Right ventricle myocardium inferior (tissue), 1 donor: ENCODE measurements around the gene HOXC11. TPM values are rescaled to one million over a fixed set of nuclear protein-coding genes. Genes with fewer than 3 reads are reported as not detected.

Experiments
- ATAC-seq: fragments of 200-7000 bp; cut with Tn5 transposase; one replicate; pipeline ENCODE4 v1.9.1; 2020; ENCODE audit warnings: mild to moderate bottlenecking, moderate library complexity
- DNase-seq: peaks from one replicate; pipeline ENCODE4 v3.0.0; 2021; ENCODE audit errors: missing footprints
- intact Hi-C: fragments of 100-400 bp; cut with DNase I; formaldehyde crosslinking; loops from one replicate; pipeline ENCODE4 v1.11.0; 2022
- total RNA-seq: library from RNA; stranded (reverse); fragmentation: NEBNext Ultra II Directional; extraction: Animal tissue kit (Norgen Biotek cat#: 25700); gene quantifications from one replicate; pipeline ENCODE4 v1.2.1, GENCODE V29; 2021
- donor health status: DM: no; HTN: yes; CAD: no; lungs with severe emphysema.

The HOXC11 gene
- total RNA-seq, 1 donor from 2014 or later, result not detected

- no peak for DNase-seq
- intact Hi-C loops, result no loop called here
- ATAC-seq, result no peak
Measured at GRCh38 chr12:54012631-54013409, 39.9 kb downstream of the HOXC11 start.

GRCh38 chr12:54014377-54015017 lies 41.6 kb downstream of the HOXC11 start:
- ATAC-seq (no peak), DNase-seq (no peak)
- intact Hi-C loops, result no loop called here

- no peak for ATAC-seq
- DNase-seq, result no peak
- intact Hi-C loops, result no loop called here
Measured at GRCh38 chr12:54015018-54015931, 42.3 kb downstream of the HOXC11 start.

DNA sequence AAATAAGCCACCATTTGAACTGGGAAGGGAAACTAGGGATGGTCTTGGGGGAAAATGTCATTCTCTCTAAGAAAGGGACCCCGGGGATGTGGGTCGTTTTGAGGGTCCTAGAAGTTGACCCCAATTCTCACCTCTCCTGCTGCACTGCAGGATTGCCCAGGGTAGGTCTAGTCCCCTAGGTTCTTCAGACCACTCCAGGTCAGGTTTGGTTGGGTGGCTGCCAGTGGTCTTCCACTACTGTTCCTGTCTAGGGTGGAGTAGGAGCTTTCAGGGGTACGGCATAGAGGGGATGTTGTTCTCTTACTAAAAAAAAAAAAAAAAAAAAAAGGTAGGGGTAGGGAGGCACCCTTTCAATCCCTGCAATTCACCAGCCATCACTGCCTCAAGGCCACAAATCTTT lies 43.1 kb downstream of the HOXC11 start:
- ATAC-seq, result no peak
- intact Hi-C loops, result no loop called here
- no peak for DNase-seq

DNA sequence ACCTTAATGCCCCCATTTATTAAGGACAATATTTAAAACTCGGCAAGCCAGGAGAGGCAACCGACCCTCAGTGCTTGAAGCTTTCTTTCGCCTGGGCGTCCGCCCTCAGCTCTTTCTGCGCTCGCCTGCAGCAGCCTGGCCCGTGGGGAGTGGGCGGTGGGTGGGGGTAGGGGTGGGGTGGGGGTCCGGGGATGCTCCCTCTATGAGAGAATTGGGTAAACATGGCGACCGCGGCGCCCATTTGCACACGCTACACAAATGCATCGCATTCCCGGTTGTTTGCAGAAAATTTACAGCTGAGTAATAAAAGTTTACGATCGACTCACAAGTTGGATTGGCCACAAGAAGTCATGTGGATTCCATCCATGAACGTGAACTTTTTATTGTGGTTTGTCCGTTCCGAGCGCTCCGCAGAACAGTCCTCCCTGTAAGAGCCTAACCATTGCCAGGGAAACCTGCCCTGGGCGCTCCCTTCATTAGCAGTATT lies 43.6 kb downstream of the HOXC11 start:
- no peak for DNase-seq

DNA sequence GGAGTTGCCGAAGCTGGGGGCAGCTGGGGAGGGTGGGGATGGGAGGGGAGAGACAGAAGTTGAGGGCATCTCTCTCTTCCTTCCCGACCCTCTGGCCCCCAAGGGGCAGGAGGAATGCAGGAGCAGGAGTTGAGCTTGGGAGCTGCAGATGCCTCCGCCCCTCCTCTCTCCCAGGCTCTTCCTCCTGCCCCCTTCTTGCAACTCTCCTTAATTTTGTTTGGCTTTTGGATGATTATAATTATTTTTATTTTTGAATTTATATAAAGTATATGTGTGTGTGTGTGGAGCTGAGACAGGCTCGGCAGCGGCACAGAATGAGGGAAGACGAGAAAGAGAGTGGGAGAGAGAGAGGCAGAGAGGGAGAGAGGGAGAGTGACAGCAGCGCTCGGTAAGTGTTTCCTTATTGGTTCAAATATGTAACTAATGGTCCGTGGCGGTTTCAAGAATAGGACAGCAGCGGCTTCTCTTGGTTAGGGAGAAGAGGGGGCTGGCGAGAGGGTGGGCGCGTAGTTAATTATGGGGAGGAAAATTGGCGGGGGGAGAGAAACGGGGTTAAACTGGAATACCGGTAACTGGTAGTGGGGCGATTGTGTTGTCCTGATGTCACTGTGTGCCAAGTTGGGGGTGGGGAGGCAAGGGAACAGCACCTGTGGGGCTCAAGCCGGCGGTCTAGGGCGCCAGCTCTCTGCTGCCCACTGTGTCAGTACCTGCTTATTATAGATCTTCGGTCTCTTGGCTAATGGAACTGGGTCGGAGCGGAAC lies 44.3 kb downstream of the HOXC11 start:
- DNase-seq, result no peak
- peak; percentile 37 for ATAC-seq
- intact Hi-C loops, result no loop called here

More for the DNA sequence above, 43.6 kb downstream of the HOXC11 start:
- intact Hi-C loops, result no loop called here
- no peak for ATAC-seq

DNA sequence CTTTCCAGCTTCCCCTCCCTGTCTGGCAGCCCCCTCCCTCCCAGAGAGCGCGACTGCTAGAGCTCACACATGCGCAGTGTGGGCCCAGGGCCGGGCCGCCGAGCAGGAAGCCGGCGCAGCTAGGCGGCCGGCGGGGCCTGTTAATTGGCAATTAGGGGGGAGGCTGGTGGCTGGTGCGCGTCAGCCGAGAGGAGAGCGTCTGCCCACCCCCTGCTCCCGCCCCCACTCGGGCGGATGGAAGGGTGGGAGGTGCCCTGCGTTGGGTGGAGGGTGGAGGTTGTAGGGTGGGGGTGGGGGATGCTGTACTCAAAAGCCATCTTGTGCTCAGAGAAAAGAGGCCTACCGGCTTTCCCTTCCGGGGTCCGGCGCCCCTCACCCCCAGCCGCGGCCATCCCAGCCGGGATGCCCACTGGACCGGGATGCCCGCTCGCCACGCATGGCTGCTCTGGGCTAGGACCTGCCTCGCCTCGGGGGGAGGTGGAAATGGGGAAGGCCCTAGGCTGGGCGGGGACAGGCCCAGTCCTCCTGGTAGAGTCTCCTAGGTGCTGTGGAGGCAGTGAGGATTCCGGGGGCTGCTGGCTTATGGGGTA lies 45.0 kb downstream of the HOXC11 start:
- peak; percentile 82 for DNase-seq
- intact Hi-C loops, result no loop called here
- ATAC-seq, result peak; percentile 82

DNA sequence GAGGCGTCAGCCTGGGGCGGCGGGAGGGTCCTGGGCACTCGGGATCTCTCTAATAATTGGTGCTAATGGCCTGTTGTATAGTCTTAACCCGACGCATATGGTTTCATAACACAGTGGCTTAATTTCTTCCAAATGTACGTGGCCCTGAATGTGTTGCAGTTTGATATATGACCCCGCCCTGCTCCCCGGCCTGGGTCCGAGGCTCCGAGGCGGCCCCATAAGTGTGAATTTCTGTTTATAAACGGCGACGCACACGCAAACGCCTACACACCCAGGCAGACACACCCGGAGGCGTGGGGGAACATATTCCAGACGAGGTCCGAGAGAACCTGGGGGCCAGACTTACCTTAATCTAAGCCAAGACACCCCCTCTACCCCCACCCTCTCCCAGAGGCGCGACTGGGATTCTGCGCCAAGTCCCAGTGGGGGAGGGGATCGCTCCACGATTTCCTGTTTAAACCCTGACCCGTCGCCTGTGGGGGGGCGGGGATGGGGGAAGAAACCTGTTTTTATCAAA lies 45.6 kb downstream of the HOXC11 start:
- ATAC-seq, result no peak
- no peak for DNase-seq
- intact Hi-C loops, result no loop called here

DNA sequence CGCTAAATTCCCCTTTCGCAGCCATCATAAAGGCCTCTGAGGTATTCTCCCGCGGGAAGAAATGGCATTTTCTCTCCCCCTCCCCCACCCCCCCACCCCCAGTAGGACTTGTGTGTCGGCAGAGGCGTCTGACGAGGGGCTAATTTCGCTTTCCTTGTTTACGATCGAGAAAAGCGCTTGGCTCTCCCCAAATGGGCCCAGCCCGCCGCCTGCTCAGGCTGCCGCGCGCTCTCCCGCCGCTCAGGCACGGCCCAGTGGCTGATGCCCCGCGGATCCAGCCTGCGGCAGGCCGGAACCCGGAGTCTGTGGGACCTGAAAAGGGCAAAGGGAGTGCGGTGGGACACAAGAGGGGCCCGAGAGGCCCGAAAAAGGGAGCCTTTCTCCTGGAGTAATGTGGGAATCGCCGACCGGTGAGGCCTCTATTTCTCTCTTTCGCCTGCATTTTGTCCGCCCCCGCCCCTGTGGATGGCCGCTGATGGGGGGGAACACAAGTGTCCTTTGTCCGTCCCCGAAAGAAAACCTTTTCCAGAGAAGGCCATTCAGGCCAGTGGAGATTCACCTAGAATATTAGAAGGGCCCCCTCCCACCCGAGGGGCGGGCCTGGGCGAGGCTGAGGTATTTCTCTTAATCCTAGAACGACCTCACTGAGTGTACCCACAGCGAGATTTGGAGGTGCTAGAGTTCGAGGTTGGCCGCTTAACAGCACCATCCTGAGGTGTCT lies 46.3 kb downstream of the HOXC11 start:
- ATAC-seq (no peak), DNase-seq (no peak)
- intact Hi-C loops, result no loop called here

DNA sequence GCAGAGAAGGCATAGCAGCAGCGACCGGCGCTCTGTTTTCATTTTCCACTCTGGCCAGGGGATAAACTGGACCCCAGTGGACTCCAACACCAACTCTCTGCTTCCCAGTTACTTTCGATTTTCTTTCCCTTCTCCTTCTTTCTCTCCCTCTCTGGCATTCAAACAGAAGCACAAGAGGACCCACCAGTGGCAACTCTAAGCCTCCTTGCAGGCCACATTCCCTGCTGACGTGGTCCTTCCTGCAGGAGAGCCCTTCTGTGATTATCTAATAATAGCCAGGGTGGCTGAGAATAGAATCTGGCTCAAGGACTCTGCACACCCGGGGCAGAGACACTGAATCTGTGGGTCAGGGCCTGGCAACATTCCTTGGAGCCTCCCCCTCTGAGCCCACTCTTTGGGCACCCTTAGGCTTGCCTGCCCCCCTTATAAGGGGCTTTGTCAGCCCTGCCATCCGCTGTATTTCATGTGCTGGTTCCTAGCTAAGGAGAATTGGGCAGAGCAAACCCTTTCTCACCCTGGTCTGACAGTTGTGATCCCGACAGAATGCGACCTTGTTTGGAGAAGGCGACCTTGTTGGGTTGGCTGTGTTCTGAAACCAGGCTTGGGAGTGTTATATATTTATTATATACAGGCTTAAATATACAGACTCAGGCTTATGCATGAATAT lies 47.1 kb downstream of the HOXC11 start:
- peak; percentile 77 for ATAC-seq
- DNase-seq, result no peak
- intact Hi-C loops, result no loop called here

DNA sequence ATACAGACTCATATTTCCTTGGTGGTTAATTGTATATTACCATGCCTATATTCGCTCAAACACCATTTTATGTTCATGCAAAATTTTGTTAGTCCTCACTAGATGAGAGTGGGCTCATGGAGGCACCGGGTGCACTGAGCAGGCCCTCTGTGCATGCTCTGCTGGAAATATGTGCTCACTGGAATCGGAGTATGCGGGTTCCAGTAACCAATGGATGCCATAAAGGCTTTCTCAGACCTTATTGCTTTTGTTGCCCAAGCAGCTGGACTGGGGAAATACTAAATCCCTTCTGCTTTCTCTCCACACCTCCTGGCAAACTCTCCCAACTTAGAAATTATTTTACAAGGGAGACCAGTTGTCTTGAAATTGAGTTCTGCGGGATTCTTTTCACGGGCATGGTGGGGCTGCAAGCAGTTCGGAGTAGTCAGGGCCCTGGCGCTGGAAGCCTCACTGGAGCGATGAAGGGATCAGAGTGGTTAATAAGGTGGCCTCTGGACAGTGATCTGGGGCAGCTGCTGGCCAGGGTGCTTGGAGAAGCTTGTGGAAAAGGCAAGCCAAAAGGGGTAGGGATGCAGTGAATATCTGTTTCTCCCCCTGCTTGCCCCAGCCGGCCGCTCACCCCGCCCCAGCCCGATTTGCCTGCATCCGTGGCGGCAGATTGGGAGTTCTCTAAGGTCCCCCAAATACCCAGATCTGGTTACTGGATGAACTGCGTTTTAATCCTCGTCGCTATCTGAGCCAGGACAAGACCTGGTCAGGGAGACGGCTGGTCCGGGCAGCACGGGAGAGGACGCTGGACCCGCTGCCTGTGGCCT lies 47.9 kb downstream of the HOXC11 start:
- ATAC-seq, result no peak
- DNase-seq, result no peak
- intact Hi-C loops, result no loop called here

GRCh38 chr12:54021432-54022013 lies 48.6 kb downstream of the HOXC11 start:
- intact Hi-C loops, result no loop called here
- no peak for ATAC-seq

DNA sequence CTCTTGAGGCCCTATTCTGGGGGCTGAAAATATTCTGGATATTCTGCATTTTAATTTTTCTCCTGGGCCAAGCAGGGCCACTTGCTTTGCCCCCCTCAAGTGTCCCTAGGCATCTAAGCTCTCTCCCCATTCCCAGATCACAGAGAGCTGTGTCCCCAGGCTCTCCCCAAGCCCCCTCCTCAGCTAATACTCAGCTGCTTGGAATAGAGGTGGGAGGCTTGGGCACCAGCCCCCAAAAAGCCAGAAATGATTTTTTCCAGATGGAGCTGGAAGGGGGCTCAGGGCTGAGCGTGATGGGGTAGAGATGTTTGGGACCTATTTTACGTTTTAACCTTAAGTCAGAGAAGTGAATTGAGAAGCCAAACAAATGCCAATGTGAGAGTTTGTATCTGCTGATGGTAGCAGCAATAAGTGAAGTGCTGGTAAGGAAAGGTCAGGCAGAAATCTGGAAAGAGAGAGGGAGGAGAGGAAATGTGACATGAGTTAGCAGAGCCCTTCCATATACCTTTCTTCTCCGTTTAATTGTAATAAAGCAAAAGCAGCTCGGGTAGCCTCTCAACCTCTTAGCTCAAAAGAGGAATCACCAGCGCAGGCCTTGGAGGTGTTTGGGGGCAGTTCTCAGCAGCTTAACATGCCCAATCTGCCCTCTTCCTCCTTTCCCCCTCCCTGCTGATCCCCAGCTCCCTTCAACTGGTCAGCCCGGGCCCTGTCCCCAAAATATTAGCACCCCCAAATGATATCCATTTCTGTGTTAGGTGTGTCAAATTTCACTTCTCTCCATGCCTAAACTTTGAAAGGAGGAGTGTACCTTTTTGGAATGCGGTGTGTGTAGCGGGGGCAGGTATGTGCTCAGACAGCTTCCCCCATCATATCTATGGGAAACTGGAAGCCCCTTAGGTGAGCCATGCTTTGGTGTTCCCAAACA lies 50.3 kb downstream of the HOXC11 start:
- intact Hi-C loops, result no loop called here
- DNase-seq (no peak), ATAC-seq (no peak)

More at GRCh38 chr12:54021432-54022013, 48.6 kb downstream of the HOXC11 start:
- no peak for DNase-seq

- ATAC-seq (no peak), DNase-seq (no peak)
- intact Hi-C loops, result no loop called here
Measured at GRCh38 chr12:54024127-54024526, 51.2 kb downstream of the HOXC11 start.
